GM21529 (cell line): Measurements from ENCODE around the gene SCAF4.
"Not testable (repeated sequence)": the region's sequence is repeated elsewhere in the genome, so short reads cannot be mapped to it uniquely, and the experiment has no call there.

ENCODE experiments used
- ATAC-seq: cut with Tn5 transposase; IDR thresholded peaks from one replicate; pipeline ENCODE4 v1.9.1; 2021; ENCODE audit not compliant: unreplicated experiment

Gene SCAF4

DNA sequence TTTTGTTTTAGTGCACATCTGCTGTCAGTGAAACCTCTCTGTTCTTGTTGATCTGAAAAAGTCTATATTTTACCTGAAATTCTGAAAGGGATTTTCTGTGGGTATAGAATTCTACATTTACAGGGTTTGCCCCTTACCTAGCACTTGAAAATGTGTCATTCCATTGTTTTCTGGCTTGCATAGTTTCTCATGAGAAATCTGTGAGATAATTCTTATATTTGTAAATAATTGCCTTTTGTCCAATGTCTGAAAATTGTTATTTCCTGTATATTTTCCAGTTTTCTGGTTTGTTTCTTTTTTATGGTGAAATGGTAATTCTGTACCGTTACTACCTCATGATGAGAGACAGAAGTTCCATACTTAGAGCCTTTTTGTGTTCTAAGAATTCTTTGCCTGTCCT, 11.8 kb upstream of the SCAF4 start:
- ATAC-seq = no peak

GRCh38 chr21:31741116-31741515, 9.2 kb upstream of the SCAF4 start:
- no peak for ATAC-seq

DNA sequence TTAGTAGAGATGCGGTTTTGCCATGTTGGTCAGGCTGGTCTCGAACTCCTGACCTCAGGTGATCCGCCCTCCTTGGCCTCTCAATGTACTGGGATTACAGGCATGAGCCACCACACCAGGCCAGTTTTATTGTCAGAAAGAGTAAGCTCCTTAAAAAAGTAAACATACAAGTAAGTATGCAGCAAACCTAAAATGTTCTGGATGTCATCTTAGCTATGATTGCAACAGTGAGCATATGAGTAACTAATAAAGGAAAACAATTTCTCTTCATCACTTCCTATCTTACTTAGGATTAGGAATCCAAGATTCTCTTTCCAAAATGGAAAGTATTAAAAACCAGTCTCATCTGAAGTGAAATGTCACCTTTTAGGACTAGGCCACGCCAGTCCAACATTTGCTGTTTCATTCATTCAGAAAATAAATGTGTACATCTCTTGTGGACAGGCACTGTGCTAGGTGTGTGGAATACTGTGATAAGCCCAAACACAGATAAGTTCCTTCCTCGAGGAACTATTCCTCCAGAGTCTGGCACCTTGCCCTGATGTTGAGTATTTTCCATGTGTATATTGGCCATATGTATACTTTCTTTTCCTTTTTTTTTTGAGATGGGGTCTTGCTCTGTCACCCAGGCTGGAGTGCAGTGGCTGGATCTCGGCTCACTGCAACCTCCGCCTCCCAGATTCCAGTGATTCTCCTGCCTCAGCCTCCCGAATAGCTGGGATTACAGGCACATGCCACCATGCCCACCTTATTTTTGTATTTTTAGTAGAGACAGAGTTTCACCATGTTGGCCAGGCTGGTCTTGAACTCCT, 5.9 kb upstream of the SCAF4 start:
- ATAC-seq = not testable (repeated sequence)

DNA sequence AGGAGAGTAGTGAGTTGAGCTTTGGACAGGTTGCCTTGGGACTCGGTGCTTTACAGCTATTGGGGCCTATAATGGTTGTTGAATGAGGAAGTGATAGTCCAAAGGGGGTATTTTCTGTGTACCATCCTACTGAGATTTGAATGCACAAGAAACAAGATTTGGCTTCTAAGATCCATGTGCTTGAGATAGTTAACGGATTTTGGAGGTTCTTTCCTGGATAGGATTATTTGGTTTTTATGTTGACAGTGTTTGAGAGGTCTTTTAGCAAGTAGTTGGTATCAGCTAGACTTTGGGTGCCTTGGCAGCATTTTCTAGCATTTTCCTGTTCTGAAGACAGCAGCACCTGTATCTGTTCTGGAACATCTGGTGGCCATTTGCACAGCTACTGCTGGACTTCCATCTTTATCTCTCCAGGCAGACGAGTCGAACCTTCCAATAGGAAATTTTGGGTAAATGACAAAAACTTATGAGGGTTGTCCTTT, 3.6 kb upstream of the SCAF4 start:
- no peak for ATAC-seq

DNA sequence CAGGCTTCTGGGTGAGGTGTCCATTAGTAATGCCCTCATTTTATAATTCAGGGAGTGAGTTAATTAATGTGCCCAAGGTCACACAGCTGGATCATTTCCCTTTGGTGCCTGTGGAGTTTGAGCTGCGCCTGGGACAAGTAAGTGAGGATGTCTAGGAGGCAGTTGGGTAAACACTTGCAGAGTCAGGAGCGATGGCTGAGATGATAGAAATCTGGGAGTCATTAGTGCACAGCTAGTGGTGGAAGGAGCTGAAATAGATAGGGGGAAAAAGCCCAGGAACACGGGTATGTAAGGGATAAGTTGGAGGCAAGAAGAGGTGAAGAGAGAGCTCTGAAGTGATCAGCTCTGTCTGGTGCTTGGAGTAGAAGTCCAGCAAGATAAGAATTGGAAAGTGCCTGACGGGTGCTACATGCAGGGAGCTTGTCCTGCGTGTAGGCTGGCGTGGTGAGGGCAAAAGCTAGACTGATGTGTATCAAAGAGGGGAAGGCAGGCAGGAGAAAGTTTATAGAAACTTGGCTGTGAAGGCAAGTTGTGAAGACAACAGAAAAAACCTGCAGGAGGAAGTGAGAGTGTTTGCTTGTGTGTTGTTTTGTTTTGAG, 1.7 kb upstream of the SCAF4 start:
- ATAC-seq = no peak

DNA sequence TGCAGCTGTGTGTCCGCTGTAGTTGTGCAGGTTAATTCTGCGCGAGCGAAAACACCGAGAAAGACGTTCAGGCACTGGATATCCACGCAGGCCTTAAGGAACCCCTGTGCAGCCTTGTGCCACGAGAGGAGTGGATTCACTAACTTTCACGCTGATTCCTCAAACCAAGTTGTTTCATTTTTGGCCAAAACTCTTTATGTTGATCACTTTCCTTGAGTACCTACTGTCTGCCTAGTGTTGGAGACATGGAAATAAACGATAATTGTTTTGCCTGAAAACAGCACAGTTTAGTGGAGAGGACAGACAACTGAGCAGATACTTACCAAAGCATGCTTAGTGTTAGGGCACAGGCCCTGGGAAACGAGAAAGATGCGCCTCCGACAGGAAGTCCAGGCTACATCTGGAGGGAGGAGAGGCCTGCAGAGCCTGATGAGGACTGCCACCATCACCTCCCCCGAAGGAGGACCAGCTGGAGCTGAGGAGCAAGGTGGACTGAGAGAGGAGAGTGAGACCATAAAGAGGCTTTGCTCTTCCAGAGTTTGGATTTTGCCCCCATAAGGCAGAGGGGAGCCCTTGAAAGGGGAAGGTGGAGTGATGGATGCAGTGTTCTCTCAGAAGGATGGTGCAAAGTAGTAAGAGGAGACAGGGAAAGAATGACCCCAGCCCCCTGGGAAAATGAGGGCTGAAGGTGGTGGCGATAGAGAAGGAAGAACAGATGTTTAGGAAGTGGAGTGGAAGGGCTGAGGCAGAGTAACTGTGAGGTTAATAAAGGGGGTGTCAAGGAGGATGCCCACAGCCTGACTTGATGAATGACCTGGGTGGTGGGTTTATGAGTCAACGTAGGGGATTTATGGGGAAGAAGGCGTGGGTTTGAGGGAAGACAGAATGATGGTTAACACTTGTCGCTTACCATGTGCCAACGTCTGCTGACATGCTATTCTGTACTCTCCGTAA, 956 bp upstream of the SCAF4 start:
- peak; percentile 11 for ATAC-seq

GRCh38 chr21:31731056-31731856, 662 bp downstream of the SCAF4 start:
- peak; percentile 17 for ATAC-seq

GRCh38 chr21:31730712-31731055, 1.2 kb downstream of the SCAF4 start:
- ATAC-seq = no peak

GRCh38 chr21:31729622-31730343, 2.1 kb downstream of the SCAF4 start:
- no peak for ATAC-seq

GRCh38 chr21:31728952-31729351, 3.0 kb downstream of the SCAF4 start:
- ATAC-seq = no peak

DNA sequence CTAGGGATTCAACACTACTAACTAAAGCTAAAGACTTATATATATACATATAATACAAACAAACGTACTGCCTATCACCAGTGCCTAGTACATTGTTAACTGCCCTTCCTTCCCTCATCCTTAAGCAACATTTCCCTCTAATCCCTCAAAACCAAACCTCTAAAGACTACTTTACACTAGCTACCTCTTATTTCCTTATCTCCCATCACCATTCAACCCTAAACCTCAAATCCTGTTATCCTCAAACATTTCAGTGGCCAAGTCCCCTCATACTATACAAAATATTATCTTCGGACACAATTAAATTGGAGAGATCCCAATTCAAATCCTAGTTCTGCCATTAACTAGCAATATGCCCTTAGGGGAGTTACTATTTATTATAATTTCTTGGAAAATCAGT, 3.7 kb downstream of the SCAF4 start:
- no peak for ATAC-seq

DNA sequence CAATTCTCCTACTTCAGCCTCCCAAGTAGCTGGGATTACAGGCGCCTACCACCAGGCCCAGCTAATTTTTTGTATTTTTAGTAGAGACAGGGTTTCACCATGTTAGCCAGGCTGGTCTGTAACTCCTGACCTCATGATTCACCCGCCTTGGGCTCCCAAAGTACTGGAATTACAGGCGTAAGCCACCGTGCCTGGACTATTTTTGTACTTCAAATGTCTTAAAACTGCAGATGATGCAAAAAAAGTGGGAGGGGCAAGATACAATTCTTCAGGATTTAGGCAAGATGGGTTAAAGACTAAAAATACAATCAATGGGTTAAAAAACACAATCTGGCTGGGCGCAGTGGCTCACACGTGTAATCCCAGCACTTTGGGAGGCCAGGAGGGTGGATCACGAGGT, 4.7 kb downstream of the SCAF4 start:
- no peak for ATAC-seq

GRCh38 chr21:31726407-31726806, 5.5 kb downstream of the SCAF4 start:
- no peak for ATAC-seq

- peak; percentile 53 for ATAC-seq
Observed at GRCh38 chr21:31725202-31725839, 6.6 kb downstream of the SCAF4 start.

DNA sequence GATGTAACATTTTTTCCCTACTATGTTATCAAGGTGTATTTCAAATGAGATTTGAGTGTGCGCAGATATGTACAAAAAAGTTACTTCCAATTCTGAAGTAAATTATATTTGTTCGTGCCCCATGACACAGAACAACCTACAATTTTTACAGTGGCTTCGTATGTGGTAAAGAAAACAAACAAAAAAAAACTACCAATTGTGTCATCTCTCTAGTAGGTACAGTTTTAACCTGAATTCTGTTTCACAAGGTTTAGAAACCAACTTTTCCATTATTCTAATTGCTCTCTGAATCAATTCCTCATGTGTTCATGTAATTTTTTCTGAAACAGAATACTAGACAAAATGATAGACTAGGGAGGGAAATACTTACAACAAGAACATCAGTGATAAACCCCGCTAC, 7.4 kb downstream of the SCAF4 start:
- no peak for ATAC-seq

GRCh38 chr21:31721381-31721780, 10.5 kb downstream of the SCAF4 start:
- ATAC-seq = no peak

- no peak for ATAC-seq
Observed at GRCh38 chr21:31720739-31721138, 11.2 kb downstream of the SCAF4 start.

- ATAC-seq = no peak
Observed at GRCh38 chr21:31720330-31720729, 11.6 kb downstream of the SCAF4 start.

- ATAC-seq = no peak
Observed at GRCh38 chr21:31716106-31716505, 15.8 kb downstream of the SCAF4 start.
